Measurements from ENCODE around the gene LRAT. TPM values are rescaled to one million over a fixed set of nuclear protein-coding genes. Genes with fewer than 3 reads are reported as not detected.

LRAT gene
- total and polyA plus RNA-seq, 2 of the 8 experiments (the other 6 are each of a cell fraction or from before 2014, with no cell fraction given): 4.3 to 10.3 TPM

- ChIA-PET CTCF (ENCODE audit: partially characterized antibody) (interaction anchor here (0.6 to 1.8 kb wide), 7 partner anchors 18 to 96 kb away, joined by 3 to 5 read pairs (median 3); no protein-coding TSS in a partner anchor), POLR2A (ENCODE audit: partially characterized antibody) (no interaction called here)
- Histone ChIP-seq H3K9ac (replicated peaks in 1 of 4; ENCODE audit: extremely low read depth in 1 of 4, low read depth in 3 of 4, low read length in 3 of 4) (no peak overlapping the region), H3K36me3 (ENCODE audit: control insufficient read depth in 2 of 4, insufficient read depth in 4 of 4, low read length in 3 of 4) (no peaks in the 10 kb centered on the region), H2BK12ac (ENCODE audit: low read depth, low read length) (no peak overlapping the region), H3K79me1 (ENCODE audit: low read depth, low read length) (no peaks in the 10 kb centered on the region), H3K4ac (replicated peaks; ENCODE audit: insufficient read length, low read depth, low read length) (no peak overlapping the region), H2BK15ac (ENCODE audit: low read length) (no peak overlapping the region), H2BK20ac (ENCODE audit: low read length) (no peak overlapping the region), H3K14ac (ENCODE audit: insufficient read length) (no peak overlapping the region), H2BK5ac (ENCODE audit: low read depth, low read length) (no peak overlapping the region), H4K5ac (ENCODE audit: insufficient read length, low read depth, low read length) (no peak overlapping the region), H3K4me2 (ENCODE audit: insufficient read depth in 1 of 2, low read depth in 2 of 2, low read length in 2 of 2) (no peak overlapping the region), H3K9me3 (ENCODE audit: insufficient read depth in 2 of 2, low read depth in 1 of 2, low read length in 1 of 2) (no peaks in the 10 kb centered on the region), H2BK120ac (replicated peaks; ENCODE audit: low read depth, low read length) (no peak overlapping the region), H3K27me3 (replicated peaks in 1 of 4; ENCODE audit: control insufficient read depth in 3 of 4, extremely low read depth in 1 of 4, insufficient read depth in 3 of 4, low read length in 3 of 4) (no peaks in the 10 kb centered on the region), H3K27ac (ENCODE audit: low read depth, low read length) (no peak overlapping the region), H3K4me3 (ENCODE audit: extremely low read depth in 1 of 4, insufficient read depth in 2 of 4, low read depth in 3 of 4, low read length in 4 of 4) (no peak overlapping the region), H3K23me2 (ENCODE audit: low read depth, low read length) (no peaks in the 10 kb centered on the region), H3K79me2 (ENCODE audit: control insufficient read depth in 1 of 2, insufficient read depth in 2 of 2, low read length in 2 of 2) (no peaks in the 10 kb centered on the region), H4K8ac (ENCODE audit: extremely low read depth, insufficient read depth, low read length) (no peak overlapping the region), H4K20me1 (replicated peaks in 1 of 2; ENCODE audit: control insufficient read depth in 1 of 2, insufficient read depth in 2 of 2, low read length in 2 of 2) (no peaks in the 10 kb centered on the region), H2AK5ac (ENCODE audit: low read depth, low read length) (no peak overlapping the region), H3K18ac (ENCODE audit: extremely low read depth, low read length) (no peak overlapping the region), H4K91ac (replicated peaks; ENCODE audit: insufficient read length, low read length) (no peak overlapping the region), H3K23ac (ENCODE audit: insufficient read length) (no peak overlapping the region), H3K4me1 (replicated peaks in 1 of 4; ENCODE audit: control insufficient read depth in 3 of 4, insufficient read depth in 4 of 4, low read length in 3 of 4) (peaks cover 0 to 3% (median 1%) of the 10 kb centered on the region in 4 experiments; a peak in 2 of 7 replicates), H3K56ac (replicated peaks; ENCODE audit: insufficient read length, low read depth, low read length) (no peak overlapping the region), H2AFZ (ENCODE audit: low read length) (no peak overlapping the region)
- TF ChIP-seq E2F6 (IDR thresholded peaks at IDR 0.05) (no peak), CBX5 (IDR thresholded peaks at IDR 0.05; ENCODE audit: low read depth, low read length) (no peak), SP4 (IDR thresholded peaks at IDR 0.05; ENCODE audit: low read length) (no peak), TAF1 (IDR thresholded peaks at IDR 0.05; ENCODE audit: low read depth, low read length) (no peak), KDM1A (IDR thresholded peaks at IDR 0.05; ENCODE audit: borderline replicate concordance, low read length) (no peak)
- DNase-seq (ENCODE audit: low read depth in 1 of 2, low spot score in 2 of 2) (no peak), FAIRE-seq (no peak)
- WGBS, 2 experiments (ENCODE audit: extremely low coverage in 1 of 2, insufficient coverage in 1 of 2, insufficient read length in 1 of 2, insufficient replicate concordance in 2 of 2, low coverage in 1 of 2, low lambda C conversion rate in 2 of 2, missing lambda C conversion rate in 1 of 2): 93% methylated on average over 4 of the region's 4 CpGs; no CpG with 5 or more reads in 1 of the 2 experiments
Measured at GRCh38 chr4:154714339-154715040, 29.3 kb upstream of the LRAT start.
